Neural cell (in vitro differentiated cells): Measurements from ENCODE around the gene ETV3. TPM values are rescaled to one million over a fixed set of nuclear protein-coding genes. Genes with fewer than 3 reads are reported as not detected.

Source experiments
- H2AFZ ChIP-seq: fragments of 200-600, 300-800 bp; sonication (generic), shearing (Covaris generic); 2 replicates; pipeline ENCODE4 v1.6.0; 2014; ENCODE audit warnings: low read depth, mild to moderate bottlenecking, antibody characterized with exemption, low read length, moderate library complexity
- H3F3A ChIP-seq: fragments of 200-600 bp; shearing (Covaris generic); 2 replicates; pipeline ENCODE4 v1.6.1; 2016; ENCODE audit warnings: mild to moderate bottlenecking, moderate library complexity, mixed read lengths, antibody characterized with exemption, low read length; ENCODE audit not compliant: insufficient read depth, poor library complexity, severe bottlenecking
- H3K27ac ChIP-seq: fragments of 200-600, 300-800 bp; sonication (generic), shearing (Covaris generic); 2 replicates; pipeline ENCODE4 v1.5.1; 2014; ENCODE audit warnings: mild to moderate bottlenecking, low read length, moderate library complexity
- H3K27me3 ChIP-seq: fragments of 300-800, 200-600 bp; sonication (generic), shearing (Covaris generic); 2 replicates; pipeline ENCODE4 v1.6.0; 2014; ENCODE audit warnings: mild to moderate bottlenecking, low read depth, low read length, moderate library complexity; ENCODE audit not compliant: insufficient read depth
- H3K36me3 ChIP-seq: fragments of 300-800, 200-600 bp; sonication (generic), shearing (Covaris generic); 2 replicates; pipeline ENCODE4 v1.5.1; 2014; ENCODE audit warnings: mild to moderate bottlenecking, antibody characterized with exemption, low read length, moderate library complexity; ENCODE audit not compliant: insufficient read depth
- H3K4me2 ChIP-seq: fragments of 300-800, 200-600 bp; sonication (generic), shearing (Covaris generic); 2 replicates; pipeline ENCODE4 v1.6.0; 2014; ENCODE audit warnings: mild to moderate bottlenecking, low read length
- H3K4me3 ChIP-seq: fragments of 300-800, 200-600 bp; sonication (generic), shearing (Covaris generic); 2 replicates; pipeline ENCODE4 v1.5.1; 2014; ENCODE audit warnings: mild to moderate bottlenecking, low read length, moderate library complexity
- H3K79me2 ChIP-seq: fragments of 200-600 bp; shearing (Covaris generic); replicated peaks from 2 replicates; pipeline ENCODE4 v1.6.0; 2014; ENCODE audit warnings: mild to moderate bottlenecking, low read length, moderate library complexity; ENCODE audit not compliant: insufficient read depth
- H3K9ac ChIP-seq: fragments of 300-800, 200-600 bp; sonication (generic), shearing (Covaris generic); 2 replicates; pipeline ENCODE4 v1.6.1; 2016; ENCODE audit warnings: mild to moderate bottlenecking, low read length, mixed read lengths
- H3K9me2 ChIP-seq: fragments of 200-600 bp; shearing (Covaris generic); 2 replicates; pipeline ENCODE4 v1.6.1; 2016; ENCODE audit warnings: mild to moderate bottlenecking, low read length, mixed read lengths; ENCODE audit not compliant: insufficient read depth
- H3K9me3 ChIP-seq: fragments of 200-600, 300-800 bp; sonication (generic), shearing (Covaris generic); 2 replicates; pipeline ENCODE4 v1.6.1; 2016; ENCODE audit warnings: mild to moderate bottlenecking, mixed run types, low read length, moderate library complexity, mixed read lengths
- H4K20me1 ChIP-seq: fragments of 200-600 bp; shearing (Covaris generic); 2 replicates; pipeline ENCODE4 v1.6.1; 2016; ENCODE audit warnings: mild to moderate bottlenecking, mixed run types; ENCODE audit not compliant: insufficient read depth
- EP300 ChIP-seq: fragments of 450-650 bp; conservative IDR thresholded peaks from 2 replicates; pipeline ENCODE4 v1.6.1; 2014; ENCODE audit warnings: antibody characterized with exemption, mild to moderate bottlenecking, moderate library complexity; ENCODE audit not compliant: poor library complexity, severe bottlenecking
- EZH2 ChIP-seq: fragments of 200-600, 300-800 bp; shearing (Covaris generic), sonication (generic); IDR thresholded peaks from 2 replicates; pipeline ENCODE4 v1.6.1; 2014; ENCODE audit warnings: antibody characterized with exemption, low read length, borderline replicate concordance, mild to moderate bottlenecking; ENCODE audit not compliant: insufficient read depth, poor library complexity, severe bottlenecking
- MXI1 ChIP-seq: fragments of 450-650 bp; conservative IDR thresholded peaks from 2 replicates; pipeline ENCODE4 v1.6.1; 2014; ENCODE audit warnings: antibody characterized with exemption, mild to moderate bottlenecking; ENCODE audit not compliant: poor library complexity, severe bottlenecking
- POLR2AphosphoS5 ChIP-seq: IDR thresholded peaks from 2 replicates; pipeline ENCODE4 v1.6.1; 2012
- RAD21 ChIP-seq: fragments of 450-650 bp; conservative IDR thresholded peaks from 2 replicates; pipeline ENCODE4 v1.6.1; 2014; ENCODE audit warnings: antibody characterized with exemption, mild to moderate bottlenecking, moderate library complexity
- REST ChIP-seq: IDR thresholded peaks from 2 replicates; pipeline ENCODE4 v1.6.1; 2012; ENCODE audit warnings: borderline replicate concordance
- SMC3 ChIP-seq: fragments of 450-650 bp; conservative IDR thresholded peaks from 2 replicates; pipeline ENCODE4 v1.6.1; 2014; ENCODE audit warnings: antibody characterized with exemption, mild to moderate bottlenecking, moderate library complexity; ENCODE audit not compliant: poor library complexity
- TAF1 ChIP-seq: IDR thresholded peaks from 2 replicates; pipeline ENCODE4 v1.6.1; 2012; ENCODE audit warnings: low read depth
- polyA plus RNA-seq: library from polyadenylated mRNA; depleted of rRNA; stranded (reverse); fragments of >200 nt; gene quantifications from 2 replicates; pipeline ENCODE4 v1.2.3, GENCODE V29; 2014
- TF ChIP-seq, protein P1 (sequence below): fragments of 450-650 bp; IDR thresholded peaks from 2 replicates; pipeline ENCODE4 v1.5.1; 2014; ENCODE audit warnings: antibody characterized with exemption, mild to moderate bottlenecking, moderate library complexity; ENCODE audit not compliant: poor library complexity, severe bottlenecking

Gene ETV3
- polyA plus RNA-seq, 1 donor from 2014 or later = 9.9 TPM

- H2AFZ ChIP-seq = no peak overlapping the region
- H3K9me3 ChIP-seq = no peaks in the 10 kb centered on the region
- H3K27me3 ChIP-seq = no peaks in the 10 kb centered on the region
- H3F3A ChIP-seq = no peaks in the 10 kb centered on the region
- H3K36me3 ChIP-seq = peaks cover 11% of the 10 kb centered on the region
- no peak overlapping the region for H3K4me2 ChIP-seq
- TF ChIP-seq EP300 (no peak), EZH2 (no peak), SMC3 (no peak), RAD21 (no peak), REST (no peak), TAF1 (no peak), MXI1 (no peak), POLR2AphosphoS5 (no peak)
- TF ChIP-seq, protein P1, sequence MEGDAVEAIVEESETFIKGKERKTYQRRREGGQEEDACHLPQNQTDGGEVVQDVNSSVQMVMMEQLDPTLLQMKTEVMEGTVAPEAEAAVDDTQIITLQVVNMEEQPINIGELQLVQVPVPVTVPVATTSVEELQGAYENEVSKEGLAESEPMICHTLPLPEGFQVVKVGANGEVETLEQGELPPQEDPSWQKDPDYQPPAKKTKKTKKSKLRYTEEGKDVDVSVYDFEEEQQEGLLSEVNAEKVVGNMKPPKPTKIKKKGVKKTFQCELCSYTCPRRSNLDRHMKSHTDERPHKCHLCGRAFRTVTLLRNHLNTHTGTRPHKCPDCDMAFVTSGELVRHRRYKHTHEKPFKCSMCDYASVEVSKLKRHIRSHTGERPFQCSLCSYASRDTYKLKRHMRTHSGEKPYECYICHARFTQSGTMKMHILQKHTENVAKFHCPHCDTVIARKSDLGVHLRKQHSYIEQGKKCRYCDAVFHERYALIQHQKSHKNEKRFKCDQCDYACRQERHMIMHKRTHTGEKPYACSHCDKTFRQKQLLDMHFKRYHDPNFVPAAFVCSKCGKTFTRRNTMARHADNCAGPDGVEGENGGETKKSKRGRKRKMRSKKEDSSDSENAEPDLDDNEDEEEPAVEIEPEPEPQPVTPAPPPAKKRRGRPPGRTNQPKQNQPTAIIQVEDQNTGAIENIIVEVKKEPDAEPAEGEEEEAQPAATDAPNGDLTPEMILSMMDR = no peak
- H3K27ac ChIP-seq = no peak overlapping the region
- H3K9ac ChIP-seq = no peak overlapping the region
- no peaks in the 10 kb centered on the region for H3K9me2 ChIP-seq
- no peak overlapping the region for H3K4me3 ChIP-seq
- H4K20me1 ChIP-seq = peaks cover 3% of the 10 kb centered on the region
- H3K79me2 ChIP-seq = peaks cover 16% of the 10 kb centered on the region
Measured at GRCh38 chr1:157132111-157132510, 6.1 kb downstream of the ETV3 start.

DNA sequence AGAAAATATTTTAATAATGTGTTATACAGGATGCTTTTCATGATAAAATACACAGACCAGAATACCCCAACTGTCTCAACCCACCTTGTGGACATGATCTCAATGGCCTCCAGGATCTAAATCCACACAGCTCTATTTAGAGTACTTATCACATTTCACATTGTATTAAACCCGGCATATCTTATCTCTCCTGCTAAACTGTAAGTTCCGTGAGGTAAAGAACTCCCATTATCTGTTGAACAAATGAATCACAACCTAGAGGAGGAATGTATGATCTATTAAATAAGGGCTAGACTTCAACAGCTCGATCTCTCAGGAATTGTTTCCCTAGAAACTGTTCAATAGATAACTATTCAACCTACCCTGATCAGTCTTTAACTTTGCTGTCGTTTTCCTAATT is 6.9 kb downstream of the ETV3 start:
- Histone ChIP-seq H3F3A (no peaks in the 10 kb centered on the region), H4K20me1 (peaks cover 3% of the 10 kb centered on the region), H3K9me2 (no peaks in the 10 kb centered on the region), H3K9ac (no peak overlapping the region), H3K4me2 (no peak overlapping the region), H3K27ac (no peak overlapping the region), H3K4me3 (no peak overlapping the region), H3K9me3 (no peaks in the 10 kb centered on the region), H3K79me2 (peaks cover 8% of the 10 kb centered on the region), H3K27me3 (no peaks in the 10 kb centered on the region), H2AFZ (no peak overlapping the region), H3K36me3 (peaks cover 11% of the 10 kb centered on the region)
- TF ChIP-seq EP300 = no peak
- no peak for TF ChIP-seq SMC3
- TF ChIP-seq, protein P1 = no peak
- TF ChIP-seq MXI1 = no peak
- TF ChIP-seq TAF1 = no peak
- TF ChIP-seq RAD21 = no peak
- no peak for TF ChIP-seq EZH2
- TF ChIP-seq POLR2AphosphoS5 = no peak
- TF ChIP-seq REST = no peak
